B cell (primary cell): Measurements from ENCODE around the gene LIMK2. TPM values are rescaled to one million over a fixed set of nuclear protein-coding genes. Genes with fewer than 3 reads are reported as not detected.

Experiments
- ATAC-seq: fragments of 200-7000 bp; cut with Tn5 transposase; one replicate; pipeline ENCODE4 v1.10.0; 2021; ENCODE audit warnings: low read depth, mild to moderate bottlenecking, moderate number of reproducible peaks, moderate library complexity
- CTCF ChIA-PET: fragments of 350-600 bp; sonication (Branson Sonifier 250); formaldehyde crosslinking; loops from one replicate; lab custom pipeline; 2021; ENCODE audit warnings: antibody characterized with exemption, inconsistent platforms; lab: Charles Lee
- POLR2A ChIA-PET: fragments of 350-600 bp; sonication (Branson Sonifier 250); formaldehyde crosslinking; loops from one replicate; lab custom pipeline; 2021; ENCODE audit warnings: antibody characterized with exemption; lab: Charles Lee
- DNase-seq: peaks from one replicate; pipeline ENCODE4 v3.0.0; 2013
- H2AFZ ChIP-seq: 2 replicates; pipeline ENCODE4 v1.6.1; 2012; ENCODE audit warnings: mild to moderate bottlenecking, low read depth, low read length; ENCODE audit not compliant: insufficient read depth, poor library complexity, severe bottlenecking
- H3K27ac ChIP-seq, 2 donors: 1 replicate in 1 of 2; 2 replicates in 1 of 2; pipeline ENCODE4 v1.5.1; 2012 to 2013; ENCODE audit warnings: low read length in 2 of 2, mild to moderate bottlenecking in 2 of 2, moderate library complexity in 1 of 2
- H3K27me3 ChIP-seq, 4 experiments: fragments of 200-600 bp in 1 of 4; sonication (generic) in 1 of 4; replicated peaks in 1 of 4; 1 replicate in 2 of 4; 2 replicates in 2 of 4; pipeline versions ENCODE4 v1.6.1 to v1.7.0; 2013 to 2016; ENCODE audit warnings: low read length in 3 of 4, mild to moderate bottlenecking in 2 of 4, mixed read lengths in 1 of 4, moderate library complexity in 1 of 4; ENCODE audit not compliant: insufficient read depth in 4 of 4, control insufficient read depth in 3 of 4; ENCODE audit errors: control extremely low read depth in 1 of 4
- H3K36me3 ChIP-seq, 2 experiments: replicated peaks in 1 of 2; 1 replicate in 1 of 2; 2 replicates in 1 of 2; pipeline versions ENCODE4 v1.6.1 to v1.7.1; 2013; ENCODE audit warnings: low read length in 1 of 2; ENCODE audit not compliant: insufficient read depth in 2 of 2, control insufficient read depth in 1 of 2; ENCODE audit errors: control extremely low read depth in 1 of 2, extremely low read depth in 1 of 2
- H3K4me1 ChIP-seq, 2 donors: fragments of 200-600 bp in 1 of 2; sonication (generic) in 1 of 2; 1 replicate in 1 of 2; 2 replicates in 1 of 2; pipeline versions ENCODE4 v1.5.1 to v1.6.1; 2013 to 2017; ENCODE audit warnings: low read length in 2 of 2; ENCODE audit not compliant: control insufficient read depth in 2 of 2, insufficient read depth in 2 of 2
- H3K4me2 ChIP-seq: replicated peaks from 2 replicates; pipeline ENCODE3; 2012; ENCODE audit warnings: mild to moderate bottlenecking, low read depth, low read length; ENCODE audit not compliant: poor library complexity, severe bottlenecking
- H3K4me3 ChIP-seq, 5 experiments: fragments of 200-600 bp in 1 of 5; sonication (generic) in 1 of 5; 1 replicate in 3 of 5; 2 replicates in 2 of 5; pipeline versions ENCODE4 v1.5.1 to v1.7.0; 2011 to 2016; ENCODE audit warnings: low read length in 4 of 5, mild to moderate bottlenecking in 4 of 5, low read depth in 2 of 5, control low read depth in 1 of 5, moderate library complexity in 1 of 5; ENCODE audit not compliant: insufficient read depth in 1 of 5; ENCODE audit errors: control extremely low read depth in 1 of 5, extremely low read depth in 1 of 5
- H3K79me2 ChIP-seq: fragments of 200-600 bp; sonication (generic); one replicate; pipeline ENCODE4 v1.6.0; 2016; ENCODE audit warnings: low read length; ENCODE audit not compliant: control insufficient read depth, insufficient read depth
- H3K9ac ChIP-seq: fragments of 200-600 bp; sonication (generic); 2 replicates; pipeline ENCODE4 v1.6.1; 2017; ENCODE audit warnings: mild to moderate bottlenecking, low read length, moderate library complexity
- H3K9me3 ChIP-seq, 3 donors: one replicate each; pipeline versions ENCODE4 v1.6.1 to v1.7.1; 2013; ENCODE audit warnings: low read length in 2 of 3; ENCODE audit not compliant: control insufficient read depth in 2 of 3, insufficient read depth in 1 of 3; ENCODE audit errors: control extremely low read depth in 1 of 3
- H4K20me1 ChIP-seq: 2 replicates; pipeline ENCODE4 v1.6.0; 2012; ENCODE audit warnings: mild to moderate bottlenecking, low read length; ENCODE audit not compliant: insufficient read depth, control insufficient read depth, poor library complexity, severe bottlenecking
- H3K27ac Mint-ChIP-seq: one replicate; pipeline ENCODE4 v1.8.0; 2021; ENCODE audit warnings: mixed read lengths
- H3K27me3 Mint-ChIP-seq: one replicate; pipeline ENCODE4 v1.8.0; 2021; ENCODE audit warnings: mixed read lengths
- H3K4me1 Mint-ChIP-seq: one replicate; pipeline ENCODE4 v1.8.0; 2021; ENCODE audit warnings: mixed read lengths
- H3K4me3 Mint-ChIP-seq: one replicate; pipeline ENCODE4 v1.8.0; 2021; ENCODE audit warnings: mixed read lengths
- H3K9me3 Mint-ChIP-seq: one replicate; pipeline ENCODE4 v1.8.0; 2022; ENCODE audit warnings: mixed read lengths; ENCODE audit not compliant: insufficient read depth
- CTCF ChIP-seq: fragments of 200-600 bp; IDR thresholded peaks from one replicate; pipeline ENCODE4 v1.8.0; 2022; ENCODE audit warnings: antibody characterized with exemption, mild to moderate bottlenecking
- EZH2 ChIP-seq: IDR thresholded peaks from 2 replicates; pipeline ENCODE4 v1.6.1; 2012; ENCODE audit warnings: borderline replicate concordance, low read depth, mild to moderate bottlenecking, moderate library complexity, low read length; ENCODE audit not compliant: insufficient read depth, poor library complexity, severe bottlenecking
- WGBS: methylation state at CpG from one replicate; pipeline ENCODE4 v1.1.5; 2013; ENCODE audit warnings: missing lambda C conversion rate; ENCODE audit not compliant: insufficient coverage; 5-methylcytosine and 5-hydroxymethylcytosine counted together
- intact Hi-C: fragments of 100-400 bp; cut with micrococcal nuclease; formaldehyde crosslinking; loops from one replicate; pipeline ENCODE4 v1.10.0; 2022
- polyA plus RNA-seq: library from polyadenylated mRNA; depleted of rRNA; stranded (reverse); fragments of >200 nt; gene quantifications from 2 replicates; pipeline ENCODE4 v1.2.3, GENCODE V29; 2012
- total RNA-seq, 2 donors: library from RNA; stranded (reverse); fragments of 120-200 nt in 1 of 2; gene quantifications; 1 replicate in 1 of 2; 2 replicates in 1 of 2; pipeline versions ENCODE4 v1.2.3 to v1.2.4, GENCODE V29; 2013 to 2022

Gene LIMK2
- total and polyA plus RNA-seq, 2 donors (not counting 1 experiment from before 2014, with no cell fraction given) = 6.8 to 20.2 TPM

- Mint-ChIP-seq H3K27ac (peak overlapping the region; percentile 78), H3K9me3 (no peaks in the 10 kb centered on the region), H3K4me3 (no peak overlapping the region), H3K4me1 (peaks cover 47% of the 10 kb centered on the region), H3K27me3 (no peaks in the 10 kb centered on the region)
- H3K79me2 ChIP-seq = peaks cover 42% of the 10 kb centered on the region
- H3K9me3 ChIP-seq = no peaks in the 10 kb centered on the region
- H3K4me3 ChIP-seq = no peak overlapping the region
- H3K27ac ChIP-seq = peak overlapping the region; percentile 99 to 100
- ChIA-PET POLR2A (interaction anchor here (0.6 kb wide), 1 partner anchor 19 kb away, joined by 3 read pairs; no protein-coding TSS in a partner anchor), CTCF (interaction anchor here (0.6 to 5.1 kb wide), 4 partner anchors 11 to 31 kb away, joined by 4 to 34 read pairs (median 10); no protein-coding TSS in a partner anchor)
- TF ChIP-seq EZH2 = no peak
- no peak for TF ChIP-seq CTCF
- no peak for DNase-seq
- 33% methylated on average over 2 of the region's 3 CpGs for WGBS
- intact Hi-C loops = no loop called here
- H3K36me3 ChIP-seq = peaks cover 8 to 80% of the 10 kb centered on the region in 2 experiments
- H3K4me2 ChIP-seq = peak overlapping the region; percentile 65
- no peak overlapping the region for H2AFZ ChIP-seq
- no peak for ATAC-seq
- H3K27me3 ChIP-seq = no peaks in the 10 kb centered on the region
- peaks cover 5% of the 10 kb centered on the region for H4K20me1 ChIP-seq
- H3K4me1 ChIP-seq = peaks cover 48 to 52% of the 10 kb centered on the region in 2 donors
- H3K9ac ChIP-seq = no peak overlapping the region
Observed at GRCh38 chr22:31284281-31285155, 72.4 kb downstream of the LIMK2 start.
